CD4-positive, alpha-beta T cell treated with Interleukin-15 for 4 hours (primary cell): ENCODE measurements around the gene PLCH1.

Source experiments
- DNase-seq: peaks from one replicate; pipeline ENCODE4 v3.0.0-alpha.2; 2020; ENCODE audit warnings: low spot score

Gene PLCH1

DNA sequence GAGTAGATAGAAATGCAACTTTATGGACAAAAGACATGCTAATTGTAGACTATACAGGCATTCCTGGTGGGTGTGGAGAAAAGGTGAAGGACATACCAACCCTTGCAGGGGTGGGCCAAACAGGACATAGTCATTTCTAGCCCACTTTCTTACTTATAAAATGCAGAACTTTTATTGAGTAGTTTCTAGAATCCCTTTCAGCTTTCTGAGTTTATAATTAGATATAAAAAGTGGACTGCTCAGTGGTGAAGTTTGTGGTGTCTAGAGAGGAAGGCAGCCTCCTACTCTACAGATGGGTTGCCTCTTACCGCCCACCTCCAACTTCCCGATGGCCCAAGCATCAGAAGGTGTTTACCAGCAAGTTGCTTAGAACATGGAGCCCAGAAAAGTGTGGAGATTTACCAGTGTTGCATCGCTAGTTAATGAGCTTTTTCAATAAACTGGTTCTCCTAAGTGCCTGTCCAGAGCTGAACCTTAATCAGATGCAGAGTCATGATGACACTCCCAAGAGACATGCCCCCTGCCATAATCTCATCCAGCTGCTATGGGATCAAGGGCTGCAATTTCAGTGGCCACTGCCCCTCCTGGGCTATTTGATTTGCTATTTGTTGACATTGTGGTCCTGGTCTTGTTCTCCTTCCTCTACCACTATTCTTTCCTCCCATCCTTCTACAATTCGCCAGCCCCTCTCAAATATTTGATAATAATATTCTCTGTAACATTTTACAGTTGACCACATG, 373.9 kb downstream of the PLCH1 start:
- no peak for DNase-seq

DNA sequence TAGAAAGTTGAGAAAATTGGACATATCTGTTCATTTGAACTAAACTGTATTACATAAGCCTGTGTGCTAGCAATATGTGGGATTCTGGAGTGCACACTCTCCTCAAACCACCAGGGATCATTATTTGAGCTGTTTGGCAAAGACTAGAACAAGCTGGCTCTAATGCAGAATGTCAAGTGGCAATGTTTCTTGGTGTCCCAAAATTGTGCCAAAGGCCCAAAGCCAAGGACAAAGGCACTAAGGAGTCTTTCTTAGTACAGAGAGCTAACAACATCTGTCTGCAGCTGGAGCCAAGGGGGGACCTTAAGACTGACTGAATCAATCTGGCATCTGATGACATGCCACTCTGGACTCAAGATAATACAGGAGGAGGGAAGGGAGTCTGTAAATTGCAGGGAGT, 374.7 kb downstream of the PLCH1 start:
- DNase-seq: no peak

GRCh38 chr3:155369735-155370134, 375.1 kb downstream of the PLCH1 start:
- DNase-seq: no peak

GRCh38 chr3:155369244-155369643, 375.6 kb downstream of the PLCH1 start:
- DNase-seq: no peak

- no peak for DNase-seq
Measured at GRCh38 chr3:155368786-155369185, 376.1 kb downstream of the PLCH1 start.

DNA sequence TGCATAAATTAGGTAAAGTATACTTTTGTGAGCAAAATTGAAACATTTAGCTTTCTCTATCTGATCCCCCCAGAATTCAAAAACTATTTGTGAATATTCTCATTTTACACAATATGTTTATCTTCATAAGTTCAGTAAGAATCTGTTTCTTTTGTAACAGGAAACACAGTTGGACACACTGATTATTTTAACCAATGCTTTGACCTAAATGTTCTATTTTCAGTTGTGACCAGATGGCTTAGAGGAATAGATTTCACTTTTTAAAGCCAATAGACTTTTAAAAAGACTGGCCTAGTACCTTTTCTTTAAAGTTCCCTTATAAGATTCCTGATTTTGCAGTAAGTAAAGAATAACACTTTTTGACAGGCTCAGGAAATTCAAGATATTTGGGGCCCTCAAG, 377.4 kb downstream of the PLCH1 start:
- DNase-seq: no peak

DNA sequence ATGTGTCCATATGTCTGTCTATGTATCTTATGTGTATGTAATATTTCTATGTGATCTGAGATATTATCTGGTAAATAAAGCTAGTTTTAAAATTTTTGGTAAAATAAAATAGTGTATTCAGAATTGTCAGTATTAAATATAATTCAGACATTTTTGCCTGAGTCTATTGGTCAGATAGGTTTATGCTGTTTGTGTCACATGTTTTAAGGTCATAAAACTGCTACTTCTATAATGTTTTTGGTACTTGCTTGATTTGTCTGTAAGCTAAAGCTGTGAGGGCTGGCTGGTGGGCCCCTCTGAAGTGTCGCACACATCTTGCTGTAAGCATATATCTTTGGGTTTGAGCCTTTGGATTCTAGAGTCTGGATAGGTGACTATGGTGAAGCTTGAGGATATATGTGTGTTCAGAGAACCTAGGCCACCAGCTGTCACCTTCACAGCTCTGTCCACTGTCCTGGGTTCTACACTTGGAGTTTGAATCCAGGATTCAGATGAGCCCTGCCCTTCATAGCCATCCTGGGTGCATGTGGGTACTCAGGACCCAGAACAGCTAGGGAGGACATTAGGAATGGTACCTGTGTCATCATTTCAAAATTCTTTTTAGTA, 379.6 kb downstream of the PLCH1 start:
- no peak for DNase-seq

- no peak for DNase-seq
Measured at GRCh38 chr3:155364492-155364891, 380.4 kb downstream of the PLCH1 start.

DNA sequence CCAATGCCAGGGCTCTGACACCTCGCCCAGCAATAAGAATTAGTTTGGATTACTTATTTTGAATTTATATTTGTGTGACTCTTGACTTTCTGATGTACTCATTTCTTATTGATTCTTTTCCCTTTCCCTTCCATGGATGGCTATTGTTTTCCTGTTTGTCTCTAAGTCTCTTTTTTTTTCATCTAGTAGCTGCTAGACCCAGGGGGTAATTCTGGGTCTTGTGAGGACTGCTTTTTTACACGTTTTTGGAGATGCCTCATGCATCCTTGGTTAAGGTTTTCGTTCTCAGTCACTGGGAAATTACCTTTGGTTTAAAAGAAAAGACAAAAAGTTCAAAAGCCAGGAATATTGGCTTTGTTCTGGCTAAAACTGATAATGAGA, 381.2 kb downstream of the PLCH1 start:
- DNase-seq: no peak

DNA sequence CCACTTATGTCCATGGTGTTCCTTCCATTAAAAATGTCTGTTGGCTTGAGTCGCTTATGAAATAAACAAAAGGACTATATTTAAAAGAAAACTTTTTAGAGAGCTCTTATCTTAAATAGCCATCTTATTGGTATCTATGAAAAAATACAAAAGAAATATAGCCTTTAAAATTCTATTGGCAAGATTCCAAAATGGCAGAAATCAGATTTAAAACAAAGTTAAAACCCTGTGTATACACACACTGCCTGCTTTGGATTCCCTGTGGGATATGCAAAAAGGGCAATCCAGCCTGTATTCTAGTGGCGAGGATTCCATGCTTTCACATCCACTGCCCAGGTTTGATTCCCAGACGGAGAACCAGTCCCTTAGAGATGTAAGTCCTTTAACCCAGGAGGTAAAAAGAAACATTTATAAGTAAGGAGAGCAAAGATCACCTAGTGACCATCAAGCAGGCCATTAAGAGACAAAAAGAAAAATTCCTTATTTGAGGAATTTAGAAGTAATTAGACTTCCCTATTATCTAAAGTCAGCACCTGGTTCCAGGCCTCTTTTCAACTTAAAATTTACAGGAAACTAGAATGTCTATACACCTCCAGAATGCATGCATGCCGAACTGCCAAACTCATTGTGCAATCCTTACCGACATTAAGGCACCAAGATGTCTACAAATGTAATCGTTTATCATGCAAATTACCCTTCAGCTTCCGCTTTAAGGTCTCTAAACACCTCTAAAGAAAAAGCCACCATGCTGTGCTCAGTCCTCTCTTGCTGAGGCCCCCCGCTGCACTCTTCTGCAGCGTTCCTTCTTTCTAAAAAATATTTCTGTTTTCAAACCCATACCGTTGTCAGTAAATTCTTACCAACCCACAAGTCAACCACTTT, 381.8 kb downstream of the PLCH1 start:
- DNase-seq: no peak

DNA sequence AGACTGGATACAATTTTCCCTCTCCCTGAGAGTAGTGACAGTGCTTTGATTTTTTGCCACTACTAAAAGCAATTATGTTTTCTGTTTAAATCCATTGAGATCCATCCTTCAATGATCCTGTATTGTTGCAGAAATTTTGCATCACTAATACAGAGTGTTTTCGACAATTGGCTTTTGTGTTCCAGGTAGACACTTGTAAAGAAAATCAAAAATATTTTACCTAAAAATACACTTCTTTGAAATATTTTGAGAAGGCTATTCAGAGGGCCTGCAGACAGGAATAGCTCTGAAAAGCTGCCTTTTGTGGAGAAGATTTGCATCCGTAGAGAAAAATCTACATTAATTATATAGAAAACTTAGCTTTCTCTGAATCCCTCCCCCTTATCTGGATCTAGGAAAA, 384.6 kb downstream of the PLCH1 start:
- no peak for DNase-seq

DNA sequence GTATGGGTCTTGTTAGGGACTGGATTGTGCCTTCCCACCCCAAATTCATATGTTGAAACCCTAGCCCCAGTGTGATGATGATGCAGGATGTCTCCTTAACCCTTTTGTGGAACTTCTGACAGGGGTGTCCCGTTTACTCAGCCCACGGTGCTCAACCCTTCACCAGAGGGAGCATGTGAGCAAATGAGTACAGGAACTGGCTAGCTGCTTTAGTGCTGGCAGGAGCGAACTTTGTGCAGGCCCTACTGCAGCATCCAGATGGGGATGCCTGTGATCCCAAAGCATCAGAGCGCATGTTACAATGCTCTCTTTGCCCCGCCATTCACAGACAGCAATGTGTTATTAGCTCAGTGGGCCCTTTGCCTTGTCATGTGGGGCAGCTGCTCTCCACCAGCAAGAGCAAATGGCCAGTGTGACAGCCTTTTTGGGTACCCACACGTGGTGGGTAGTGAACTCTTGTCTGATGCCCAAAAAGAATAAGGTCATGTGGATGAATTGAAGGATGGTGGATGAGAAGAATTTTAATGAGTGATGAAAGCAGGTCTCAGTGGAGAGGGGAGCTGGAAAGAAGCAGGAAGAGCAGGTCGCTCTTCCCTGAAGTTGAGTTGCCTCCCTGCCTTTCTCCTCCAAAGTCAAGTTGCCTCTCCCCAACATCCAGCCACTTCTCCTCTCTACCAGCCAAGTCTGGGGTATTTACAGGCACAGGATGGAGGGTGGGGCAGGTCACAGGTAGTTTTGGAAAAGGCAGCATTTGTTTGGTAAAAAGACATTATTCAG, 388.1 kb downstream of the PLCH1 start:
- DNase-seq: no peak

- no peak for DNase-seq
Measured at GRCh38 chr3:155354658-155355057, 390.2 kb downstream of the PLCH1 start.

DNA sequence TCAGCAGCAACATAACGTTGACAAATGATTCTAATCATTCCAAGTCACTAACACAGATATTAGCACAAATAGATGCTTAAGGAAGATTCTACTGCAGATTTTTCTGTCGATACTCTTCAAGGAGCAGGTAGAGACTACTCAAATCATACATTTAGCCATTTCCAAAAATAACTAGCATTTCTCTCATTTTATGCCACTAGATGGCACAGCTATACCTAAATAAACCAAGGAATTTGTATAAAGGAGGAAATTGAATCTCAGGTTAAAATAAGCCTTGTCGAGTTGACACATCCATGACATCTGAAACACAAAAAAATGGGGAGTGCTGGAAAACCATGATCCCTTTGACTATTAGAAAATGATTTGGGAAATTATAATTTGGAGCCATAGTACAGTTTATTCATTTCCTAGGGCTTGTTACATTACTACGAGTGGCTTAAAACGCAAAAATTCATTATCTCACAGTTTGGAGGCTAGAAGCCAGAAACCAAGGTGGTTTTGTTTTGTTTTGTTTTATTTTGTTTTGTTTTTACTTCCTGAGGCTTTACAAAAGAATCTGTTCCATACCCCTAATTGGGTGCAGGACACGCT, 391.9 kb downstream of the PLCH1 start:
- DNase-seq: no peak

DNA sequence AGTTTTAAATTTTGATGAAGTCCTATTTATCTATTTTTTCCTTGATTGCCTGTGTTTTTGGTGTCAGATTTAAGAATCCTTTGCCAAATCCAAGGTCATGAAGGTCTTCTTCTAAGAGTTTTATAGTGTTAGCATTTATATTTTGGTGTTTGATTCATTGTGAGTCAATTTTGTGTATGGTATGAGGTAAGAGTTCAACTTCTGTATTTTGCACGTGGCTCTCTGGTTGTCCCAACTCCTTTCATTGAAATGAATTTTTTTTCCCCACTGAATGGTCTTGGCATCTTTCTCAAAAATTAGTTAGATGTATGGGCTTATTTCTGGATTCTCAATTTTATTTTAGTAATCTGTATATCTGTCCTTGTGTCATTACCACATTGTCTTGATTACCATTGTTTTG, 394.3 kb downstream of the PLCH1 start:
- DNase-seq: no peak

GRCh38 chr3:155347901-155348300, 397.0 kb downstream of the PLCH1 start:
- no peak for DNase-seq

DNA sequence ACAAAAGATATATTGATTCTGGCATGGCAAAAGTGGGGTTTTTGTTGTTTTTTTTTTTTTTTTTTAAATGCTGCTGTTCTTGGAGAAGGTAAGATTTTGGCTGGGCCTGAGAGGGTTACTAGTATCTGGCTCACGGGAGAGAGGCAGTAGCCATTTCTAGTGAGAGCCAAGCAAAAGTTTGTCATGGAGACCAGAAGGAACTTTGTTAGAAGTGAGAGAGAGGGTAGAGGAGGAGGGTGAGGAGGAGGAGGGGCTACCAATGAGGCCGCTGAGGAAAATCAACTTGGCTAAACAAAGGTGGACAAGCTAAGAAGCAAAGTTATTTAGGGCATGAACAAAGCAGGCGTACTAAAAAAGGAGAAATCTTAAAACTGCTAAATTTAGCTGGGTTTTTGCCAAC, 402.5 kb downstream of the PLCH1 start:
- no peak for DNase-seq

DNA sequence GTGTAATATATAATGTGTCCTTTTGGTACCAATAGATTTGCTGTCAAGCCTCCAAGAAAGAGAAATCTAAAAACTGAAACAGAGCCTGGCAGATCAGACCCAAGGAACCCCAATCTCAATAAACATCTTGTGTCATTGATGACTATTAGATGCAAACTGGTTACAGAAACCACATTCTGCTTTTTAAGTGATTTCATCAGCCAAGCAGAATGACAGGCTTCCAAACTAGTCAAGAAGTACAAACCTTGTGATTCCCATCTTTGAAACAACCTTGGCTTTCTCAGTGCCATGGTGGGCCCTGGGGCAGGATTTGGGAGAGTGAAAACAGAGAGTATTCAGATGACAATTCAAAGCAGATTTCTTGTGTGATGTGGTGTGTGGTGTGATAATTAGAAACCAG, 405.8 kb downstream of the PLCH1 start:
- DNase-seq: no peak

DNA sequence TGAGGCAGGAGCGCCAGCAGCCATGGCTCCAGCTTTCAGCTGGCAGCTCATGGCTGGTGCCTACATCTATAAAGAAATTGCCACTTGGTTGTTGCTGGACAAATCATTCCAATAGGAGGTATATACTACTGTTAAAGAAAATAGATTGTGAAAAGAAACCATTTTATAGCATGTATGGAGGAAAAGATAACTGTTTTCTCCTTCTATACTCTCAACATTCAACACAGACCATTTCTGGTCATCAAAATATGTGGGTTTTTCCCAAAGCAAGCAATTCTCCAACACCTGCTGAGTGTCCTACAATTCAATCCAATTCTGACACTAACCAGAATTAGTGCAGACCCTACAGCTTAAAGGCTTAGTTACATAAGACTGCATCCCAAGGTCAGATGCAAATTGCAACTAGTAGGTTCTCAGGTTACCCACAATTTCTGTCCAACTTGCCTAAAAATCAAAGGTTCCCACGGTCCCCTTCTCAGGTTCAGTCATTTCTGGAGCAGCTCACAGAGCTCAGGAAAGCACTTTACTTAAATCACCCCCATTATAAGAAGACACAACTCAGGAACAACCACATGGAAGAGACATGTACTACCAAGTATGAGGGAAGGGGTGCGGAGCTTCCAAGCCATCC, 409.0 kb downstream of the PLCH1 start:
- DNase-seq: no peak

DNA sequence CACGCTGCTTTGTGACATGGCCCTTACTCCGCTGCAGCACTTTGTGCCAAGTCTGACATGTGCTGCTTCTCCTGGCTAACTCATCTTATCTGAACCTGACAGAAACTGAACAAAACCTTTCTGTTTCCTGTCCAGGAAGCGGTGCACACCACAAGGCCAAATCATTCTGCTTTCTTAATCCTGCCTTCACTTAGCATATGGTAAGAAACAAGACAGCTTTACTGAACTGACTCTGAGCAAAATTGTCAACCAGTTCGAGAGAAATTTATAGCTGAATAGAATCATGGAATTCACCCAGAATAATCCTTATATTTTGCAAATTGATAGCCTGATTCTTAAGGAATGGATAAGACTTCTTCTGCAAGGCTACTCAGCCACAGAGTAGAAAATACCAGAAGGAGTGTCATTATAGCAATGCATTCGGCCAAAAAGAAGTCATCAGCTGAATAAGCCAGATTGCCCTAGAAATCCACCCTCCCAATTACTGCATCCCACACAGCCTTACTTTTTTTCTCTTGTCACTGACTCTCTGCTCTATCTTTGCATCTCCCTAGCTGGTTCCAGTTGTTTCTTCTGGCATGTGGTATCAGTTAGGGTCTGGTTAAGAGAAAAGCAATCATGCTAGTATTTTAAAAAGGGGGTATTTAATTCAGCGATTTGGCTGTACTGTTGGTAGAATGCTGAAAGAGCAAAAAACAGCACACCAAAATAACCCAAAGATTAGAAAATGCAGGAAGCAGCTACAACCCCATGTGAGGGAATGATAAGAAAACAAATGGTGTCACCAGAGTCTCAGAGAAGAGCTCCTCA, 409.8 kb downstream of the PLCH1 start:
- DNase-seq: no peak
